HepG2 (cell line): ENCODE measurements around the gene IQCN. TPM values are rescaled to one million over a fixed set of nuclear protein-coding genes. Genes with fewer than 3 reads are reported as not detected.

Source experiments
- ATAD3A ChIP-seq: sonication (generic); formaldehyde crosslinking; IDR thresholded peaks from 2 replicates; pipeline ENCODE4 v1.4.0; 2020; ENCODE audit warnings: missing genetic modification reagents
- CENPX ChIP-seq: sonication (generic); formaldehyde crosslinking; IDR thresholded peaks from 2 replicates; pipeline ENCODE4 v1.9.0; 2021; ENCODE audit warnings: mild to moderate bottlenecking, missing genetic modification reagents, moderate library complexity
- CSRNP2 ChIP-seq: sonication (generic); formaldehyde crosslinking; conservative IDR thresholded peaks from 2 replicates; pipeline ENCODE4 v1.8.0; 2022; ENCODE audit warnings: low read depth, missing genetic modification reagents
- STAT6 ChIP-seq: sonication (generic); formaldehyde crosslinking; IDR thresholded peaks from 2 replicates; pipeline ENCODE4 v1.4.0; 2020; ENCODE audit warnings: missing genetic modification reagents, mild to moderate bottlenecking, borderline replicate concordance
- TCF7L2 ChIP-seq: IDR thresholded peaks from 2 replicates; pipeline ENCODE4 v1.6.1; 2011; ENCODE audit warnings: mild to moderate bottlenecking, low read depth, low read length, moderate library complexity
- THAP8 ChIP-seq: sonication (generic); formaldehyde crosslinking; IDR thresholded peaks from 2 replicates; pipeline ENCODE4 v1.5.1; 2020; ENCODE audit warnings: missing genetic modification reagents, mild to moderate bottlenecking, borderline replicate concordance
- TOE1 ChIP-seq: sonication (generic); formaldehyde crosslinking; IDR thresholded peaks from 2 replicates; pipeline ENCODE4 v1.4.0; 2020; ENCODE audit warnings: mild to moderate bottlenecking, missing genetic modification reagents
- TRIM24 ChIP-seq: sonication (generic); formaldehyde crosslinking; IDR thresholded peaks from 2 replicates; pipeline ENCODE4 v1.8.0; 2022; ENCODE audit warnings: mild to moderate bottlenecking, missing genetic modification reagents
- ZBTB20 ChIP-seq: sonication (generic); formaldehyde crosslinking; IDR thresholded peaks from 2 replicates; pipeline ENCODE4 v1.8.1; 2023; ENCODE audit warnings: missing genetic modification reagents, low read depth, mild to moderate bottlenecking, borderline replicate concordance
- ZBTB44 ChIP-seq: sonication (generic); formaldehyde crosslinking; IDR thresholded peaks from 2 replicates; pipeline ENCODE4 v1.4.0; 2020; ENCODE audit warnings: missing genetic modification reagents
- ZFP37 ChIP-seq: sonication (generic); formaldehyde crosslinking; IDR thresholded peaks from 2 replicates; pipeline ENCODE4 v1.4.0; 2020; ENCODE audit warnings: missing genetic modification reagents, borderline replicate concordance
- ZKSCAN8 ChIP-seq: IDR thresholded peaks from 2 replicates; pipeline ENCODE4 v1.6.1; 2016; ENCODE audit warnings: borderline replicate concordance, missing genetic modification reagents, missing compliant biosample characterization
- ZNF12 ChIP-seq: sonication (generic); formaldehyde crosslinking; IDR thresholded peaks from 2 replicates; pipeline ENCODE4 v1.5.0; 2020; ENCODE audit warnings: missing genetic modification reagents
- ZNF354B ChIP-seq: sonication (generic); formaldehyde crosslinking; IDR thresholded peaks from 2 replicates; pipeline ENCODE4 v1.8.0; 2022; ENCODE audit warnings: mild to moderate bottlenecking, missing genetic modification reagents
- ZNF557 ChIP-seq: sonication (generic); formaldehyde crosslinking; IDR thresholded peaks from 2 replicates; pipeline ENCODE4 v1.4.0; 2020; ENCODE audit warnings: missing genetic modification reagents
- ZNF724P ChIP-seq: sonication (generic); formaldehyde crosslinking; IDR thresholded peaks from 2 replicates; pipeline ENCODE4 v1.8.0; 2022; ENCODE audit warnings: missing genetic modification reagents, borderline replicate concordance
- ZNF781 ChIP-seq: sonication (generic); formaldehyde crosslinking; IDR thresholded peaks from 2 replicates; pipeline ENCODE4 v1.5.1; 2020; ENCODE audit warnings: borderline replicate concordance, mild to moderate bottlenecking, missing genetic modification reagents; ENCODE audit errors: not compliant biosample characterization
- ZNF800 ChIP-seq: sonication (generic); formaldehyde crosslinking; IDR thresholded peaks from 2 replicates; pipeline ENCODE4 v1.4.0; 2020; ENCODE audit warnings: missing genetic modification reagents
- ZNF816 ChIP-seq: sonication (generic); formaldehyde crosslinking; IDR thresholded peaks from 2 replicates; pipeline ENCODE4 v1.8.0; 2022; ENCODE audit warnings: missing genetic modification reagents, mild to moderate bottlenecking, borderline replicate concordance
- ZSCAN29 ChIP-seq: sonication (generic); formaldehyde crosslinking; conservative IDR thresholded peaks from 2 replicates; pipeline ENCODE4 v1.4.0; 2020; ENCODE audit warnings: mild to moderate bottlenecking, missing genetic modification reagents
- polyA plus RNA-seq, 8 experiments: library from polyadenylated mRNA; depleted of rRNA in 3 of 8; stranded (reverse) in 7 of 8; unstranded in 1 of 8; fragments of >200 nt; fragmentation: Illumina TruSeq in 4 of 8; extraction: Trizol in 4 of 8; gene quantifications; 2 replicates each; pipeline versions ENCODE4 v1.2.1 to v1.2.3, GENCODE V29; 2011 to 2016; ENCODE audit warnings: low read depth in 4 of 8, missing spikeins in 1 of 8, mixed read lengths in 1 of 8; ENCODE audit not compliant: insufficient read depth in 1 of 8
- total RNA-seq, 5 experiments: library from RNA; depleted of rRNA; stranded (reverse); fragments of >200 nt; fragmentation: Illumina TruSeq; extraction: Trizol; gene quantifications; 2 replicates each; pipeline ENCODE4 v1.2.3, GENCODE V29; 2016; ENCODE audit warnings: low read depth in 1 of 5

Gene IQCN
- total and polyA plus RNA-seq, 2 of the 13 experiments (the other 11 are each of a cell fraction or from before 2014, with no cell fraction given) = 0.04 to 0.18 TPM

GRCh38 chr19:18280247-18281081, 6.2 kb upstream of the IQCN start (continued):
- TF ChIP-seq ZNF800 (CRISPR knock-in tag) = peak; percentile 87; the same call in 1 of the 2 replicates
- TF ChIP-seq ZFP37 (CRISPR knock-in tag) = 0 out of 2 replicates have a peak, but pooled peaks have one; percentile 30
- 0 out of 2 replicates have a peak, but pooled peaks have one; percentile 36 for TF ChIP-seq ZNF557
- no peak for TF ChIP-seq STAT6 (CRISPR knock-in tag)
- no peak for TF ChIP-seq ZNF12
- peak; percentile 67 for TF ChIP-seq ZNF816 (CRISPR knock-in tag)
- TF ChIP-seq ZBTB44 = no peak
- no peak for TF ChIP-seq ZKSCAN8
- TF ChIP-seq ZNF354B (CRISPR knock-in tag) = no peak
- no peak for TF ChIP-seq TCF7L2
- no peak for TF ChIP-seq ZNF781 (CRISPR knock-in tag)
- no peak for TF ChIP-seq CSRNP2 (CRISPR knock-in tag)
- no peak for TF ChIP-seq ATAD3A (CRISPR knock-in tag)
- no peak for TF ChIP-seq THAP8 (CRISPR knock-in tag)
- TF ChIP-seq ZSCAN29 = no peak
- TF ChIP-seq ZNF724P (CRISPR knock-in tag) = no peak
- TF ChIP-seq TRIM24 = no peak
- no peak for TF ChIP-seq ZBTB20 (CRISPR knock-in tag)
- no peak for TF ChIP-seq TOE1 (CRISPR knock-in tag)
- TF ChIP-seq CENPX (CRISPR knock-in tag) = no peak
